LNCAP (cell line): Measurements from ENCODE around the gene TTC39C.

Experiments
- TF ChIP-seq, protein P1 (sequence below): fragments of 450-650 bp; IDR thresholded peaks from 2 replicates; pipeline ENCODE4 v1.5.1; 2017; ENCODE audit warnings: mild to moderate bottlenecking

TTC39C gene

DNA sequence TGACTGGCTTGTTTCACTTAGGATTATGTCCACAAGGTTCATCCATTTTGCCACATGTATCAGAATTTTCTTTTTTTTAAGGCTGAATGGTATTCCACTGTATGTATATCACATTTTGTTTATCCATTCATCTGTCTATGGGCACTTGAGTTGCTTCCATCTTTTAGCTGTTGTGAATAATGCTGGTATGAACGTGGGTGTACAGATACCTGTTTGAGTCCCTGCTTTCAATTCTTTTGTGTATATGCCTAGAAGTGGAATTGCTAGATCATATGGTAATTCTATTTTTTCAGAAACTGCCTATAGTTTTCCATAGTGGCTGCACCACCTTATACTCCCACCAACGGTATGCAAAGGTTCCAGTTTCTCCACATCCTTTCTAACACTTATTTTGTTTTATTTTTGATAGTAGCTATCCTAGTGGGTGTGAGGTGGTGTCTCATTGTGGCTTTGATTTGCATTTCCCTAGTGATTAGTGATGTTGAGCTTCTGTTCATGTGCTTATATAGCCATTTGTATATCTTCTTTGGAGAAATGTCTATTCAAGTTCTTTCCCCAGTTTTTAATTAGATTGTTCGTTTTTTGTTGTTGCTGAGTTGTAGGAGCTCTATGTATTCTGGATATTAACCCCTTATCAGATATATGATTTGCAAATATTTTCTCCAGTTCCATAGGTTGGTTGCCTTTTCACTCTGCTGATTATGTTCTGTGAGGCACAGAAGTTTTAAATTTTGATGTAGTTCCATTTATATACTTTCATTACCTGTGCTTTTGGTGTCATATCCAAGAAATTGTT lies 40.7 kb downstream of the TTC39C start:
- TF ChIP-seq, protein P1, sequence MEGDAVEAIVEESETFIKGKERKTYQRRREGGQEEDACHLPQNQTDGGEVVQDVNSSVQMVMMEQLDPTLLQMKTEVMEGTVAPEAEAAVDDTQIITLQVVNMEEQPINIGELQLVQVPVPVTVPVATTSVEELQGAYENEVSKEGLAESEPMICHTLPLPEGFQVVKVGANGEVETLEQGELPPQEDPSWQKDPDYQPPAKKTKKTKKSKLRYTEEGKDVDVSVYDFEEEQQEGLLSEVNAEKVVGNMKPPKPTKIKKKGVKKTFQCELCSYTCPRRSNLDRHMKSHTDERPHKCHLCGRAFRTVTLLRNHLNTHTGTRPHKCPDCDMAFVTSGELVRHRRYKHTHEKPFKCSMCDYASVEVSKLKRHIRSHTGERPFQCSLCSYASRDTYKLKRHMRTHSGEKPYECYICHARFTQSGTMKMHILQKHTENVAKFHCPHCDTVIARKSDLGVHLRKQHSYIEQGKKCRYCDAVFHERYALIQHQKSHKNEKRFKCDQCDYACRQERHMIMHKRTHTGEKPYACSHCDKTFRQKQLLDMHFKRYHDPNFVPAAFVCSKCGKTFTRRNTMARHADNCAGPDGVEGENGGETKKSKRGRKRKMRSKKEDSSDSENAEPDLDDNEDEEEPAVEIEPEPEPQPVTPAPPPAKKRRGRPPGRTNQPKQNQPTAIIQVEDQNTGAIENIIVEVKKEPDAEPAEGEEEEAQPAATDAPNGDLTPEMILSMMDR, result no peak

GRCh38 chr18:24055878-24056277 lies 41.3 kb downstream of the TTC39C start:
- TF ChIP-seq, protein P1, result no peak

DNA sequence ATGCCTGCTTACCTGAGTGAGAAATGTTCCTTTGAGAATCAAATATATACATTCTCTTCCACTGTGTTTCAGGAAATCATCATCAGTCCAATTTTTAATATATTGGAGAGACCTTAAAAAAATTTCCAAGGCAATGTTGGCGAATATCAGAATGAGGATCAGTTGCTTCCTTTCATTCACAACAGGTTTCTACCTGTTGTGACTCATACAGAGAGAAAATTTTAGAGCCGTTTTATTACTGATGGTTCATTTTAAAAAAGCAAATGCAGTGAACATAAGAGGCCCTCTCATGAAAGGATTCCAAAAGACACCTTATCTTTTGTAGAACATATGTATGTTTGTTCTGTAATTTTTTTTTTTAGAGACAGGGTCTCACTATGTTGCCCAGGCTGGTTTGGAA lies 42.0 kb downstream of the TTC39C start:
- TF ChIP-seq, protein P1, result no peak

GRCh38 chr18:24057804-24058203 lies 43.2 kb downstream of the TTC39C start:
- TF ChIP-seq, protein P1, result no peak

DNA sequence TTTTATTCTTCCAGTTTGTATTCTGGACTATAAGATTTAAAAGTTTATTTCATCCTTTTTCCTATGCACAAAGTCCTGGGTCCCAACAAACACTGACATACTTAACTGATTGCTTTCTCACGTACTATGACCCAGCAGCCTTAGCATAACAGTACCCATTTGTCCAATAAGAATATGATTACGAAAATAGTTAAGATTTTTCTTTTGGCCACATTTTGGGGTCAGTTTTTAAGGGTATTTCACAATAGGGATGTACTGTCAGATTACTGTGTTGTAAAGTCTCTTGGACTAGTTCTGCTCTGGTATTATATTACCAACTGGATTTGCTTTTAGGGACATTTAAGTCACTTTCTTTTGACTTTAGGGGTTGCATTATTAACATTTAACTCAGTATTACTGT lies 46.1 kb downstream of the TTC39C start:
- TF ChIP-seq, protein P1, result no peak

DNA sequence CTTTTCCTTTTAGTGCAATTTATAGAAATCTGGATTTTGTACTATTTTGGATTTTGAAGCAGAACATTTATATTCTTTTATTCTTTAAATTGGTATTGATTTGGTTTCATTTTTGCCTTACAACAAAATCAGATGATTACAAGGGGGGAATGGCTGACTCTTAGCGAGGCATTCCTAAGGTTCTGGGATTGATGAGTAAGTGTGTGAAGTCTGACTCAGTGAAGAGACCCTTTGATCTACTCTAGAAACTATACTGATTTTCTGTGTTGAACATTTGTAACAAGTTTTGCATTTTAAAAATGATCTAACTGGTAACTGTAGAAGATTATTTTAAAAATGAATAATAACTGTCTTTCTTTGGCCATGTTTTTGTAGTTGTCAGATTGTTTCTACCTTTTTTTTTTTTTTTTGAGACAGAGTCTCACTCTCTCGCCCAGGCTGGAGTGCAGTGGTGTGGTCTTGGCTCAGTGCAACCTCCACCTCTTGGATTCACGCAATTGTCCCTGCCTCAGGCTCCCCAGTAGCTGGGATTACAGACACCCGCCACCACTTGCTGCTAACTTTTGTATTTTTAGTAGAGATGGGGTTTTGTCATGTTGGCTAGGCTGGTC lies 48.7 kb downstream of the TTC39C start:
- TF ChIP-seq, protein P1, result no peak

- TF ChIP-seq, protein P1, result no peak
These were observed 50.0 kb downstream of the TTC39C start for GRCh38 chr18:24064391-24065100.
